GM12864 (cell line): ENCODE measurements around the gene CPT1B.

Experiments used
- DNase-seq: peaks from one replicate; pipeline ENCODE4 v3.0.0-alpha.2; 2011; ENCODE audit warnings: low read depth
- H3K4me3 ChIP-seq: 2 replicates; pipeline ENCODE4 v1.5.1; 2011; ENCODE audit warnings: mild to moderate bottlenecking, low read depth, low read length, control low read depth
- CTCF ChIP-seq: IDR thresholded peaks from 2 replicates; pipeline ENCODE4 v1.5.1; 2011; ENCODE audit warnings: low read depth, mild to moderate bottlenecking, moderate library complexity, low read length, control low read depth, inconsistent platforms; ENCODE audit errors: missing control alignments

CPT1B gene

DNA sequence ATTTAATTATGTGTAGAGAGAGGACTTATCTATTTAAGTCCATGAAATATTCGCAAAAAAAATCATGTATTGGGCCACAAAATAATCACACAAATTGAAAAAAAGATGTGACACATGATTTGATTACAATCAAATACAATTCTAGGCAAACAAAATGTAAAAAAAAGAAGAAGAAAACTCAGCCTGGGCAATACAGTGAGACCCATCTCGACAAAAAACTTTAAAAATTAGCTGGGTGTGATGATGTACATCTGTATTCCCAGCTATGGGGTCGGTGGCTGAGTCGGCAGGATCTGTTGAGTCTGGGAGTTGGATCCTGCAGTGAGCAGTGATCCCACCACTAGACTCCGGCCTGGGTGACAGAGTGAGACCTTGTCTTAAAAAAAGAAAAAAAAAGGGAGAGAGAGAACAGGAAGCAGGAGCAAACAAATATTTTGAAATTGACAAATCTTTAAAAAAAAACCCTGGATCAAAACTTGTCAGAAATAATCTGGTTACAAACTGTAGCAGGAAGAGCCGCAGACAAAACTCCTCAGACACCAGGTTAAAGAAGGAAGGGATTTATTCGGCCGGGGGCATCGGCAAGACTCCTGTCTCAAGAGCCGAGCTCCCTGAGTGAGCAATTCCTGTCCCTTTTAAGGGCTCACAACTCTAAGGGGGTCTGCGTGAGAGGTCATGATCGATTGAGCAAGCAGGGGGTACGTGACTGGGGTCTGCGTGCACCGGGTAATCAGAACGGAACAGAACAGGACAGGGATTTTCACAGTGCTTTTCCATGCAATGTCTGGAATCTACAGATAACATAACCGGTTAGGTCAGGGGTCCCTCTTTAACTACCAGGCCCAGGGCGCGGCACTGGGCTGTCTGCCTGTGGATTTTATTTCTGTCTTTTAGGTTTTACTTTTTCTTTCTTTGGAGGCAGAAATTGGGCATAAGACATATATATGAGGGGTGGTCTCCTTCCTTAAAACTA, 45.1 kb downstream of the CPT1B start:
- no peak for TF ChIP-seq CTCF
- H3K4me3 ChIP-seq: no peak overlapping the region; the same call in 1 of the 2 replicates
- no peak for DNase-seq

GRCh38 chr22:50531962-50532674, 46.1 kb downstream of the CPT1B start:
- peak overlapping the region; percentile 63 for H3K4me3 ChIP-seq
- TF ChIP-seq CTCF: no peak
- DNase-seq: no peak

GRCh38 chr22:50531546-50531961, 46.7 kb downstream of the CPT1B start:
- no peak for DNase-seq
- no peak for TF ChIP-seq CTCF

DNA sequence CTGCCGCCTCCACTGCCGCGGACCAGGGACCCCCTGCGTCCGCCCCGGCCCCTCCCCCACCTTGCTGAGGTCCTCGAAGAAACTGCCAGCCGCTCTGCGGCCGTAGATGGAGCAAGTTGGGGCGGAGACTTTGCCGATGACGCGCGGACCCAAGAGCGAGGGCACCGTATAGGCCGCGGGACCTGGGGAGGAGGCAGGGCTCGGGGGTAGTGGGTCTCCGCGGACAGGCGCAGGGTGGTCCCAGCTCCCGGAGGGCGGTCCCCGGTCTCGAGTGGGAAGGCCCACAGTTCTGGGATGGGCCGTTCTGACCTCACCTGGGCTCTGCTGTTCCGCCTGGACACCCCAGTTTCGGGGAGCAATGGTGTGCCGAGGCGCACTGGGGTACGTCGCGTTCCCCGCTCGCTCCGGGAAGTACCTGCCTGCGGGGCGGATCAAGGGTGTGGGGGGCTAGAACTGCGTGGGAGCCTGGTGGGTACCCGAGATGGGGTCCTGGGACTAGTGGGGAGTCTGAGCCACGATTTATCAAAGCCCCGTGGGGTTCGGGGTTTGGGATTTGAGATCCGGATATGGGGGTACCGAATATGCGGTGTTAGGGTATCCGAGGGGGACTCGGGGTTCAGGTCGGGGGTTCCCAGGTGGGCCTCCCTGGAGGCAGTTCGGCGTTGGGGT, 47.2 kb downstream of the CPT1B start:
- no peak for TF ChIP-seq CTCF
- DNase-seq: no peak
- H3K4me3 ChIP-seq: peak overlapping the region; percentile 63

More at GRCh38 chr22:50531546-50531961, 46.7 kb downstream of the CPT1B start:
- peak overlapping the region; percentile 63 for H3K4me3 ChIP-seq

DNA sequence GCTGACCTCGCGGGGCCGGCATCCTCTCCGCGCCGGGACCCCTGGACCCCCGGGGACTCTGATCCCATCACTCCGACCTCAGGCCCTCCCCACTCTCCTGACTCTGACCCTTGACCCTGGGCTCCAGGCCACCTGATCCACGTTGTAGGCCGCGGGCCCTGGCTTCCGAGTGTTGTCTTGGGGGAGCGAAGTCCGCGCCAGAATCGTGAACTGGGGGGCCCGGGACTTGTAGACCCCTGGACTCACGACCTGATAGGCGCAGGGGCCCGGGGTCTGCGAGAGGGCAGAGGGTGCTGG, 47.7 kb downstream of the CPT1B start:
- peak overlapping the region; percentile 63 for H3K4me3 ChIP-seq
- no peak for TF ChIP-seq CTCF
- no peak for DNase-seq

DNA sequence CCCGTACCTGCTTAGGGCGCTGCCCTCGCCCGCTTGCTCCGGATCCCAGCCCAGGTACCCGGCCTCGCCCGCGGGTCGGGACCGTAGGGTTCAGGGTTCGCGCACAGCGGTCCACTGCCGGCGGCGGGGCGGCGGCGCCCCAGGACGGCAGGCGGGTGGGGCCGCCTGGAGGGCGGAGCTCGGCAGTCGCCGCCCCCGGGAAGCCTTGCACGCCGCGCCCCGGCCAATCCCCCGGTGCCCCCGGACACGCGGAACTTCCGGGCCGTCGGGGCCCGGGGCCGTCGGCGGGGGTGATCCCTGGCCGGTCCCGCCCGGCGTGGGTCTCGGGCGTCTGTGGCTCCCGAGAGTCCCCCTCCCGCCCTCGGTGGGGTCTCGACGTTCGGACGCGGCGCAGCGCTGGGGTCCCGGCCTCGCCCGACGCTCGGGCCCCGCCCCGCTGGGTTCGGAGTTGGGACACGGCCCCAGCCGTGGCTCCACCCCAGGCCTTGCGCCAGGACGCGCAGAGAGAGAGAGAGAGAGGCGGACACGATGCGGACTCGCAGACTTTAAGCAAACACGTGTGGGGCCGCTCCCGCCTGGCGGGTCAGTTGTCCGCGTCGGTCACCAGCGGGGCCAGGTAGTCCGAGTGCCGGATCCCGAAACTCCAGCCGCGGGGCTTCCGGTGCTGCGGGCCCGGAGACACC, 48.2 kb downstream of the CPT1B start, which contains the start of gene TYMP:
Gene TYMP, minus strand, starts transcription at position 116 of the 683 bp plus-strand sequence. CDS start 303 bp downstream, outside the sequence.
- DNase-seq: no peak
- TF ChIP-seq CTCF: no peak
- peak within 1 kb of the TSS; percentile 63 for H3K4me3 ChIP-seq
